ENCODE data around the gene PCNX1.

PCNX1 gene

GRCh38 chr14:70896981-70897380 lies 10.3 kb upstream of the PCNX1 start:
- in situ Hi-C loops (cut with HindIII; ENCODE audit: low sequenced_read_pairs): no loop called here
- H3K4me3 ChIP-seq (ENCODE audit: low read depth, low read length): no peak overlapping the region
- TF ChIP-seq, protein P1, sequence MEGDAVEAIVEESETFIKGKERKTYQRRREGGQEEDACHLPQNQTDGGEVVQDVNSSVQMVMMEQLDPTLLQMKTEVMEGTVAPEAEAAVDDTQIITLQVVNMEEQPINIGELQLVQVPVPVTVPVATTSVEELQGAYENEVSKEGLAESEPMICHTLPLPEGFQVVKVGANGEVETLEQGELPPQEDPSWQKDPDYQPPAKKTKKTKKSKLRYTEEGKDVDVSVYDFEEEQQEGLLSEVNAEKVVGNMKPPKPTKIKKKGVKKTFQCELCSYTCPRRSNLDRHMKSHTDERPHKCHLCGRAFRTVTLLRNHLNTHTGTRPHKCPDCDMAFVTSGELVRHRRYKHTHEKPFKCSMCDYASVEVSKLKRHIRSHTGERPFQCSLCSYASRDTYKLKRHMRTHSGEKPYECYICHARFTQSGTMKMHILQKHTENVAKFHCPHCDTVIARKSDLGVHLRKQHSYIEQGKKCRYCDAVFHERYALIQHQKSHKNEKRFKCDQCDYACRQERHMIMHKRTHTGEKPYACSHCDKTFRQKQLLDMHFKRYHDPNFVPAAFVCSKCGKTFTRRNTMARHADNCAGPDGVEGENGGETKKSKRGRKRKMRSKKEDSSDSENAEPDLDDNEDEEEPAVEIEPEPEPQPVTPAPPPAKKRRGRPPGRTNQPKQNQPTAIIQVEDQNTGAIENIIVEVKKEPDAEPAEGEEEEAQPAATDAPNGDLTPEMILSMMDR (IDR thresholded peaks at IDR 0.05; ENCODE audit: low read depth, low read length): no peak
- DNase-seq (ENCODE audit: low read depth, low spot score): no peak

- H3K4me3 ChIP-seq (ENCODE audit: low read depth, low read length): no peak overlapping the region
- peak; percentile 82 for DNase-seq (ENCODE audit: low read depth, low spot score)
- TF ChIP-seq, protein P1 (IDR thresholded peaks at IDR 0.05; ENCODE audit: low read depth, low read length): no peak
- in situ Hi-C loops (cut with HindIII; ENCODE audit: low sequenced_read_pairs): no loop called here
Measured at GRCh38 chr14:70897464-70897863, 9.8 kb upstream of the PCNX1 start.

- DNase-seq (ENCODE audit: low read depth, low spot score): no peak
Measured at GRCh38 chr14:70898111-70898745, 9.0 kb upstream of the PCNX1 start.

GRCh38 chr14:70901269-70901668 lies 6.0 kb upstream of the PCNX1 start:
- in situ Hi-C loops (cut with HindIII; ENCODE audit: low sequenced_read_pairs): no loop called here
- peak; percentile 66 for DNase-seq (ENCODE audit: low read depth, low spot score)
- no peak overlapping the region for H3K4me3 ChIP-seq (ENCODE audit: low read depth, low read length)
- TF ChIP-seq, protein P1 (IDR thresholded peaks at IDR 0.05; ENCODE audit: low read depth, low read length): no peak

More at GRCh38 chr14:70898111-70898745, 9.0 kb upstream of the PCNX1 start:
- in situ Hi-C loops (cut with HindIII; ENCODE audit: low sequenced_read_pairs): no loop called here
- TF ChIP-seq, protein P1 (IDR thresholded peaks at IDR 0.05; ENCODE audit: low read depth, low read length): no peak
- H3K4me3 ChIP-seq (ENCODE audit: low read depth, low read length): no peak overlapping the region

GRCh38 chr14:70902184-70902583 lies 5.1 kb upstream of the PCNX1 start:
- no peak for DNase-seq (ENCODE audit: low read depth, low spot score)
- TF ChIP-seq, protein P1 (IDR thresholded peaks at IDR 0.05; ENCODE audit: low read depth, low read length): no peak
- H3K4me3 ChIP-seq (ENCODE audit: low read depth, low read length): no peak overlapping the region
- in situ Hi-C loops (cut with HindIII; ENCODE audit: low sequenced_read_pairs): no loop called here

DNA sequence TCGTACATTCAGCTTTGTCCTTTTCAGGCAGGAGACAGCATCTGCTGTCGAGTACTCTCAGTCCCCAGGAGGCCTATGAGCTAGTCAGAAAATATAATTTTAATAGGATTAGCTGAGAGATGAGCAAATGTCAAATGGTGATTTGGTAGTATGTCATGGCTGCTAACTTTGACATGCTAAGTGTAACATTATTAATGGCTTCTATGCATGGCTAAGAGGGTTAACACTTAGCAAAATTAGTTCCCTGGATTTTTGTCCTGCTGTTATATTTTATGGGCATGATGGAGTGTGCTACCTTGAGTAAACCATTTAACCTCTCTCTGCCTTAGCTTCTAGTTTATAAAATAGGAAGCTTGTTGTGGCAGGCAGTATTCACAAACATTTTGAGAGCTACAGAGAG lies 2.9 kb upstream of the PCNX1 start:
- in situ Hi-C loops (cut with HindIII; ENCODE audit: low sequenced_read_pairs): no loop called here
- TF ChIP-seq, protein P1 (IDR thresholded peaks at IDR 0.05; ENCODE audit: low read depth, low read length): no peak
- DNase-seq (ENCODE audit: low read depth, low spot score): no peak
- H3K4me3 ChIP-seq (ENCODE audit: low read depth, low read length): no peak overlapping the region
